K562 (cell line): ENCODE results near the gene CPE. TPM values are rescaled to one million over a fixed set of nuclear protein-coding genes. Genes with fewer than 3 reads are reported as not detected.

Source experiments
- ATAC-seq: fragments of 200-7000 bp; cut with Tn5 transposase; 3 replicates; pipeline ENCODE4 v1.9.1; 2020; ENCODE audit warnings: moderate library complexity
- BruUV-seq: library from RNA; stranded (reverse); fragments of 400-500 nt; replicated peaks from 2 replicates; lab custom pipeline; 2021; lab: Mats Ljungman, UMichigan
- CTCF ChIA-PET: fragments of 300-600 bp; formaldehyde crosslinking; extraction: SDS; loops from one replicate; lab custom pipeline; 2021; ENCODE audit warnings: low intra/inter-chr PET ratio; lab: Yijun Ruan, JAX
- POLR2A ChIA-PET: fragments of 300-600, 350-650 bp; sonication (Branson Sonifier 250); formaldehyde crosslinking; extraction: SDS; loops from one replicate; lab custom pipeline; 2021; ENCODE audit warnings: antibody characterized with exemption, inconsistent platforms; lab: Yijun Ruan, JAX
- DNase-seq, 4 experiments: peaks; one replicate each; pipeline versions ENCODE4 v3.0.0 to v3.0.0-alpha.2; 2011 to 2018; ENCODE audit warnings: low spot score in 3 of 4, mixed read lengths in 3 of 4; ENCODE audit errors: extremely low read depth in 1 of 4
- FAIRE-seq: peaks from 2 replicates; lab custom pipeline; 2011; peaks lifted over from hg19 to GRCh38; lab: Jason Lieb, UNC
- H2AFZ ChIP-seq: 2 replicates; pipeline ENCODE4 v1.6.0; 2011; ENCODE audit warnings: low read depth, low read length, control low read depth, inconsistent platforms
- H3K27ac ChIP-seq: fragments of 200-600 bp; 3 replicates; pipeline ENCODE4 v1.8.0; 2011; ENCODE audit warnings: low read depth, mild to moderate bottlenecking, control low read depth, inconsistent platforms, low read length, moderate library complexity, mixed read lengths; ENCODE audit errors: extremely low read depth
- H3K27me3 ChIP-seq, 2 experiments: fragments of 300-600 bp in 1 of 2; 2 replicates in 1 of 2; 3 replicates in 1 of 2; pipeline versions ENCODE4 v1.6.0 to v1.8.0; 2011; ENCODE audit warnings: inconsistent platforms in 2 of 2, low read length in 2 of 2, mild to moderate bottlenecking in 1 of 2, mixed read lengths in 1 of 2, moderate library complexity in 1 of 2; ENCODE audit not compliant: control insufficient read depth in 2 of 2, insufficient read depth in 2 of 2
- H3K36me3 ChIP-seq: fragments of 300-600 bp; 3 replicates; pipeline ENCODE4 v1.8.0; 2011; ENCODE audit warnings: mild to moderate bottlenecking, low read length, inconsistent platforms; ENCODE audit not compliant: control insufficient read depth, insufficient read depth
- H3K4me1 ChIP-seq, 2 experiments: fragments of 200-600 bp in 1 of 2; replicated peaks in 1 of 2; 2 replicates in 1 of 2; 3 replicates in 1 of 2; pipeline versions ENCODE4 v1.5.1 to v1.8.0; 2011; ENCODE audit warnings: inconsistent platforms in 2 of 2, low read length in 2 of 2, mild to moderate bottlenecking in 1 of 2, mixed read lengths in 1 of 2, moderate library complexity in 1 of 2; ENCODE audit not compliant: control insufficient read depth in 2 of 2, insufficient read depth in 2 of 2
- H3K4me2 ChIP-seq: 2 replicates; pipeline ENCODE4 v1.6.1; 2011; ENCODE audit warnings: low read length, control low read depth, inconsistent platforms, mixed read lengths; ENCODE audit not compliant: insufficient read depth
- H3K4me3 ChIP-seq: fragments of 200-600 bp; sonication (generic), shearing (Covaris generic); 2 replicates; pipeline ENCODE4 v1.5.1; 2016; ENCODE audit warnings: control low read depth, inconsistent platforms
- H3K79me2 ChIP-seq: fragments of 200-600 bp; 3 replicates; pipeline ENCODE4 v1.8.0; 2011; ENCODE audit warnings: low read length, inconsistent platforms; ENCODE audit not compliant: control insufficient read depth, insufficient read depth
- H3K9ac ChIP-seq, 2 experiments: 2 replicates each; pipeline versions ENCODE4 v1.6.0 to v1.6.1; 2011; ENCODE audit warnings: low read depth in 2 of 2, low read length in 2 of 2, control low read depth in 1 of 2, inconsistent platforms in 1 of 2, mild to moderate bottlenecking in 1 of 2, mixed read lengths in 1 of 2; ENCODE audit not compliant: insufficient read depth in 1 of 2
- H3K9me1 ChIP-seq: one replicate; pipeline ENCODE4 v1.6.0; 2011; ENCODE audit warnings: inconsistent platforms, mild to moderate bottlenecking, low read length, moderate library complexity; ENCODE audit not compliant: control insufficient read depth, insufficient read depth
- H3K9me3 ChIP-seq: replicated peaks from 2 replicates; pipeline ENCODE4 v1.5.1; 2011; ENCODE audit warnings: low read depth, low read length, inconsistent platforms; ENCODE audit not compliant: control insufficient read depth, insufficient read depth
- H4K20me1 ChIP-seq: replicated peaks from 2 replicates; pipeline ENCODE4 v1.6.1; 2011; ENCODE audit warnings: low read length, inconsistent platforms, mixed read lengths; ENCODE audit not compliant: control insufficient read depth, insufficient read depth
- C11orf30 ChIP-seq: fragments of 450-650 bp; IDR thresholded peaks from 2 replicates; pipeline ENCODE4 v1.6.1; 2016; ENCODE audit warnings: low read depth, mild to moderate bottlenecking
- LARP7 ChIP-seq: fragments of 450-650 bp; IDR thresholded peaks from 2 replicates; pipeline ENCODE4 v1.6.1; 2016
- PRPF4 ChIP-seq: fragments of 200-400 bp; formaldehyde crosslinking; IDR thresholded peaks from one replicate; pipeline ENCODE4 v1.6.1; 2017; ENCODE audit warnings: low read length, low read depth, mild to moderate bottlenecking; ENCODE audit not compliant: insufficient read depth, poor library complexity, severe bottlenecking
- RAD21 ChIP-seq, 2 experiments: fragments of 250-450 bp in 1 of 2; fragments of 450-650 bp in 1 of 2; sonication (Bioruptor Pico) in 1 of 2; formaldehyde crosslinking in 1 of 2; IDR thresholded peaks in 1 of 2; conservative IDR thresholded peaks in 1 of 2; 2 replicates each; pipeline versions ENCODE4 v1.4.0 to v1.8.0; 2020 to 2022; ENCODE audit warnings: mild to moderate bottlenecking in 2 of 2, moderate library complexity in 1 of 2
- ZNF551 ChIP-seq: fragments of 250-450 bp; sonication (Bioruptor Pico); IDR thresholded peaks from 2 replicates; pipeline ENCODE4 v1.5.0; 2021; ENCODE audit warnings: mild to moderate bottlenecking, moderate library complexity
- WGBS: fragments of 100-300 bp; shearing (Covaris generic); methylation state at CpG from one replicate; pipeline ENCODE4 v1.1.6; 2016; ENCODE audit warnings: low coverage, mixed read lengths; ENCODE audit not compliant: insufficient coverage; ENCODE audit errors: missing lambda C conversion rate; 5-methylcytosine and 5-hydroxymethylcytosine counted together
- in situ Hi-C: fragments of 300-500 bp; cut with MboI; formaldehyde crosslinking; loops from 4 replicates; pipeline ENCODE4 v1.15.0; 2018; ENCODE audit warnings: inconsistent platforms, mixed read lengths
- intact Hi-C: fragments of 100-400 bp; cut with micrococcal nuclease; formaldehyde crosslinking; loops from 2 replicates; pipeline ENCODE4 v1.14.2; 2022
- polyA plus RNA-seq, 8 experiments: library from polyadenylated mRNA; depleted of rRNA in 4 of 8; stranded (reverse) in 5 of 8; unstranded in 3 of 8; fragments of >200 nt; fragmentation: Nextera tagmentation in 2 of 8; fragmentation: Illumina TruSeq in 1 of 8; extraction: Ambion mirVana in 2 of 8; extraction: Trizol in 1 of 8; gene quantifications; 2 replicates each; pipeline versions ENCODE4 v1.2.1 to v1.2.3, GENCODE V29; 2011 to 2014; ENCODE audit warnings: inconsistent platforms in 1 of 8, missing spikeins in 1 of 8
- total RNA-seq, 7 experiments: library from RNA; depleted of rRNA in 6 of 7; stranded (reverse); fragments of >200 nt in 6 of 7; fragmentation: Illumina TruSeq in 2 of 7; extraction: Trizol in 2 of 7; gene quantifications; 2 replicates each; pipeline versions ENCODE4 v1.2.1 to v1.2.3, GENCODE V29; 2011 to 2021; ENCODE audit warnings: low replicate concordance in 1 of 7

The CPE gene
- total and polyA plus RNA-seq, 9 of the 15 experiments (the other 6 are each of a cell fraction or from before 2014, with no cell fraction given): 0.04 to 0.16 (median 0.06) TPM; not detected in 4

GRCh38 chr4:165418073-165418472 is 39.3 kb downstream of the CPE start:
- FAIRE-seq (no peak), DNase-seq (no peak)
- H3K4me1 ChIP-seq: no peaks in the 10 kb centered on the region
- no peak overlapping the region for H3K4me3 ChIP-seq
- CTCF ChIA-PET: no interaction called here
- WGBS: 0% methylated on average over 1 of the region's 1 CpG
- in situ Hi-C loops: no loop called here
- H3K9me1 ChIP-seq: no peaks in the 10 kb centered on the region
- H2AFZ ChIP-seq: no peak overlapping the region
- POLR2A ChIA-PET: no interaction called here
- H3K36me3 ChIP-seq: no peaks in the 10 kb centered on the region
- H3K9ac ChIP-seq: no peak overlapping the region
- intact Hi-C loops: no loop called here
- no peaks in the 10 kb centered on the region for H3K9me3 ChIP-seq
- no peak for TF ChIP-seq LARP7
- TF ChIP-seq, all 486 proteins: peak for 0
- BruUV-seq: no TSS peak
- Histone ChIP-seq H4K20me1 (no peaks in the 10 kb centered on the region), H3K27me3 (peaks cover 0 to 5% of the 10 kb centered on the region in 2 experiments; a peak in 1 of 5 replicates), H3K27ac (no peak overlapping the region), H3K4me2 (no peak overlapping the region), H3K79me2 (no peaks in the 10 kb centered on the region)
- no peak for ATAC-seq

- H3K27me3 ChIP-seq: no peaks in the 10 kb centered on the region
- H3K4me1 ChIP-seq: no peaks in the 10 kb centered on the region
- no peaks in the 10 kb centered on the region for H3K9me3 ChIP-seq
- ChIA-PET POLR2A (interaction anchor here (0.6 kb wide), 1 partner anchor 9 kb away, joined by 3 read pairs; no protein-coding TSS in a partner anchor), CTCF (no interaction called here)
- no peak overlapping the region for H2AFZ ChIP-seq
- intact Hi-C loops (loop anchor here (5.0 kb wide), 1 partner anchor 567 kb away; no protein-coding TSS in a partner anchor), in situ Hi-C loops (no loop called here)
- H3K27ac ChIP-seq: no peak overlapping the region
- no peak for FAIRE-seq
- H3K9me1 ChIP-seq: no peaks in the 10 kb centered on the region
- no peak overlapping the region for H3K9ac ChIP-seq
- H3K4me2 ChIP-seq: no peak overlapping the region
- no peak for TF ChIP-seq C11orf30
- TF ChIP-seq ZNF551 (CRISPR knock-in tag): no peak
- 0 out of 4 replicates have a peak, but pooled peaks of 1 of the 2 experiments have one; percentile 8 for TF ChIP-seq RAD21 (CRISPR knock-in tag; conservative IDR thresholded peaks at IDR 0.05 in 1 of 2, IDR thresholded peaks at IDR 0.05 in 1 of 2)
- TF ChIP-seq PRPF4: no peak
- TF ChIP-seq, all 486 proteins: peak for 1
- DNase-seq: no peak
- BruUV-seq: no TSS peak
- H3K4me3 ChIP-seq: no peak overlapping the region
- ATAC-seq: no peak
- H4K20me1 ChIP-seq: no peaks in the 10 kb centered on the region
- no peaks in the 10 kb centered on the region for H3K36me3 ChIP-seq
- H3K79me2 ChIP-seq: no peaks in the 10 kb centered on the region
Observed at GRCh38 chr4:165425629-165426028, 46.8 kb downstream of the CPE start.
